Choroid plexus epithelial cell (primary cell): ENCODE data around the gene C17orf67.
A peak's percentile ranks its signal among the peaks of the same experiment; 100 is the strongest.

ENCODE experiments used
- DNase-seq: peaks from one replicate; pipeline ENCODE4 v3.0.0-alpha.2; 2010; ENCODE audit warnings: low read depth
- H3K4me3 ChIP-seq: 2 replicates; pipeline ENCODE4 v1.5.1; 2011; ENCODE audit warnings: low read depth, mild to moderate bottlenecking, control low read depth, low read length, moderate library complexity
- TF ChIP-seq, protein P1 (sequence below): conservative IDR thresholded peaks from 2 replicates; pipeline ENCODE4 v1.5.1; 2011; ENCODE audit warnings: low read depth, mild to moderate bottlenecking, control low read depth, inconsistent platforms, low read length, moderate library complexity

Gene C17orf67, protein sequence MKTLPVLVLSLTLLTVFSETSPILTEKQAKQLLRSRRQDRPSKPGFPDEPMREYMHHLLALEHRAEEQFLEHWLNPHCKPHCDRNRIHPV

DNA sequence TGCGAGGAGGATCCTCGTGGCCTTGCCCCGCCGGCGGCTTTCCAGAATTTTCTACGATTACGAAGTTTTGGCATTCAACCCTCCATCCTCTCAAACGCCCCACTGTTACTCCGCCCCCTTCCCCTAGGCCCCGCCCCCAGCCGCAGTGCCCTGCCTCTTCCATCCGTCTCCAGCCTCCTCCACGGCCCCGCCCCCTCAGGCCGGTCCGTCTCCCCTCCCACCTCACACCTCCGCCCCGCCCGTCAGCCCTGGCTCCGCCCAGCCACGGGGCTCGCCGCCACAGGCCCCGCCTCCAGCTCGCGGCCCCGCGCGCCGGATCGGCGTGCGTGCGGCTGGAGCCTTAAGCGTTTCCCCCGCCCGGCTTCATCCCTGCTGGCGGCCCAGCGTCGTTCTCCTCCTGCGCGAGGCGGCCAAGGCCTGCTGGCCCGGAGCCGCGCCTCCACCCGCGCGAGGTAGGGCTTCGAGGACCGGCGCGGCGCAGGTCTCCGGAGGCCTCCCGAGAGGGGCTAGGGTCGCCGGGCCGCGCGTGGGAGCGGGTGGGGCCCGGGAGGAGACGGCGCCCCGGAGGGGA is at the start of gene C17orf67, which contains the start of gene DGKE:
Gene C17orf67, minus strand, starts transcription at position 112 of the 571 bp plus-strand sequence. CDS start 18,110 bp downstream, outside the sequence.
Gene DGKE, plus strand, starts transcription at position 343 of the 571 bp plus-strand sequence. CDS start 645 bp downstream, outside the sequence.
- DNase-seq: peak; percentile 96
- TF ChIP-seq, protein P1, sequence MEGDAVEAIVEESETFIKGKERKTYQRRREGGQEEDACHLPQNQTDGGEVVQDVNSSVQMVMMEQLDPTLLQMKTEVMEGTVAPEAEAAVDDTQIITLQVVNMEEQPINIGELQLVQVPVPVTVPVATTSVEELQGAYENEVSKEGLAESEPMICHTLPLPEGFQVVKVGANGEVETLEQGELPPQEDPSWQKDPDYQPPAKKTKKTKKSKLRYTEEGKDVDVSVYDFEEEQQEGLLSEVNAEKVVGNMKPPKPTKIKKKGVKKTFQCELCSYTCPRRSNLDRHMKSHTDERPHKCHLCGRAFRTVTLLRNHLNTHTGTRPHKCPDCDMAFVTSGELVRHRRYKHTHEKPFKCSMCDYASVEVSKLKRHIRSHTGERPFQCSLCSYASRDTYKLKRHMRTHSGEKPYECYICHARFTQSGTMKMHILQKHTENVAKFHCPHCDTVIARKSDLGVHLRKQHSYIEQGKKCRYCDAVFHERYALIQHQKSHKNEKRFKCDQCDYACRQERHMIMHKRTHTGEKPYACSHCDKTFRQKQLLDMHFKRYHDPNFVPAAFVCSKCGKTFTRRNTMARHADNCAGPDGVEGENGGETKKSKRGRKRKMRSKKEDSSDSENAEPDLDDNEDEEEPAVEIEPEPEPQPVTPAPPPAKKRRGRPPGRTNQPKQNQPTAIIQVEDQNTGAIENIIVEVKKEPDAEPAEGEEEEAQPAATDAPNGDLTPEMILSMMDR: no peak
- H3K4me3 ChIP-seq: peak within 1 kb of the TSS; percentile 73

DNA sequence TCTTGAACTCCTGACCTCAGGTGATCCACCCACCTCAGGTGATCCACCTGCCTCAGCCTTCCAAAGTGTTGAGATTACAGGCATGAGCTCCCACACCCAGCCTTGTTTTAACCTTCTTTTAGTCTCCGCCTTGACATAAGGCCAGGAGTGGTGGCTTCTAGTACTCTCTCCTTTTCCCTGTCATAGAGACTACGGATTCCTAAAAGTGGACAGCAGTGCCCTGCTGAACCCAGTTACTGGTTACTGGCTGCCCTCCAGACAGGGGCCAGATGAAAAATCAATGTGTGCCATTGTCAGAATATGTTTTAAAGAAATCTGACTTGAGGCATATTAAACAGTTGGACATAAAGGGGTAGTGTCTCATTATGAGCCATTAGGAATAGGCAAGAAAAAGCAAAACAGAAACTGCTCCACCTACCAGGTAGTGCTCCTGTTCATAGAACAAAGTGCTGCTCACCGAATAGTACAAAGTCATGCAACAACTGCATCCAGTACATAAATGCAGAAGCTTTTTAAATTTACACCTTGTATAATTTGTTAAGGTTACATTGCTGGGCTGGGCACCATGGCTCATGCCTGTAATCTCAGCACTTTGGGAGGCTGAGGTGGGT is 48.1 kb upstream of the C17orf67 start:
- H3K4me3 ChIP-seq: no peak overlapping the region
- TF ChIP-seq, protein P1: no peak
- DNase-seq: no peak

DNA sequence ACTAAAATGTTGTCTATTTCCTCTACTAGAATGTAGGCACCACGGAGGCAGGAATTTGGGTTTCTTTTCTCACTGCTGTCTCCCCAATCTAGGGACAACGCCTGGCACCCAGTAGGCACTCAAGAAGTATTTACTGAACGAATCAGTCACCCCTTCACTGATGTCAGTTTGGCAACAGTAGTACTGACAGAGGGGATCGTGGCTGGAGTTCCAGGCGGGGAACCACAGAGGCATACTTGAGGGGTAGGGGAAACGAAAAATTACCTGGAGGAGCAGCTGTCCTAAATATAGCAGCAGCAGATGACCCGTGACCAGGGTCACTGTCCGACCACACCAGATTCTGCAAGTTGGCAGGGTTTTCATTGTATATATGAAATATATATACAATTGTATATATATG is 46.9 kb upstream of the C17orf67 start:
- H3K4me3 ChIP-seq: no peak overlapping the region
- TF ChIP-seq, protein P1: no peak
- no peak for DNase-seq

DNA sequence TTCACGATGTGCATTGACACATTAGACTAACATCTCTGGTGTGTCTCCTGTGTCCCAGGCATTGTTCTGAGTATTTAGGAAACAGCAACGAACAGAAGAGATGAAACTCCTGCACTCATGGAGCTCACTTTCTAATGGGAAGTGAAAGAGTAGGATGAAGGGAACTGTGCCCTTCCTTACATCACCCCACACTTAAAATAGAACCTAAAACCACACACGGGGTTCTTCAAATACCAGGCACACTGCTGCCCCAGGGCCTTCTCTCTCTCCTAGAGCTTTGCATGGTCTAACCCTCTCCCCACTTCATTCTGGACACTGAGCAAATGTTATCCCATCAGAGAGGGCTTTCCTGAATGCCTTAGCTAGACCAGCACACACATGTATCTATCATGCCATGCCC is 46.4 kb upstream of the C17orf67 start:
- TF ChIP-seq, protein P1: no peak
- no peak overlapping the region for H3K4me3 ChIP-seq
- DNase-seq: no peak

DNA sequence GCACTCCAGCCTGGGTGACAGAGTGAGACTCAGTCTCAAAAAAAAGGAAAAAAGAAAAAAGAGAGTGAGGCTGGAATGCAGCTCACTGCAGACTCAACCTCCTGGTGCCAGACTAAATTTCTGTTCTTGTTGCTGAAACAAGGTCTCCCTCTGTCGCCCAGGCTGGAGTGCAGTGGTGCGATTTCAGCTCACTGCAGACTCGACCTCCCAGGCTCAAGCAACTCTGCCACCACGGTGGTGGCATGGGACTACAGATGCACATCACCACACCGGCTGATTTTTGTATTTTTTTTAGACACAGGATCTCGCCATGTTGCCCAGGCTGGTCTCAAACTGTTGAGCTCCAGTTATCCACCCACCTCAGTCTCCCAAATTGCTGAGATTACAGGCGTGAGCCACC is 45.6 kb upstream of the C17orf67 start:
- DNase-seq: no peak
- TF ChIP-seq, protein P1: no peak
- H3K4me3 ChIP-seq: no peak overlapping the region

DNA sequence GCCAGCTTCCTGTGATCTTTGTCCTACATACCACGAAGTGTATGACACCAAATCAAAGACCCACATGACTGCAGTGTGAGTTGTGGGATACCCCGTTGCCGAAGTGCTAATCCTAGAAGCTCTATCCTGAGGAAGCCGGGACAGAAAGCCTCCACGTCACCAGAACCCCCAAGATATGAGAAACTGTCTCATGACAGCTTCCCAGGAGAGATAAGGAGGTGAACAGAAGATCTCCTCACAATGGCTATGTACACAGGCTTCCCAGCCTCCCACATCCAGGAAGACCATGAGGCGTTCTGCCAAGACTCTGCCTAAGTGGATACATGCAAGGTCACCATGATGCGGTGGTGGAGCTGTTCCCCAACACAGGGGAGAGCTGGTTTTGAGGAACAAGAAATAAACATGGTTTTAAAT is 43.1 kb upstream of the C17orf67 start:
- TF ChIP-seq, protein P1: no peak
- DNase-seq: no peak
- H3K4me3 ChIP-seq: no peak overlapping the region
